HFFc6 (cell line): Measurements from ENCODE around the gene MRS2. TPM values are rescaled to one million over a fixed set of nuclear protein-coding genes. Genes with fewer than 3 reads are reported as not detected.
"Not testable (repeated sequence)": the region's sequence is repeated elsewhere in the genome, so short reads cannot be mapped to it uniquely, and the experiment has no call there.

Experiments
- DNase-seq: peaks from one replicate; pipeline ENCODE4 v3.0.0-alpha.2; 2018
- H3K27ac Mint-ChIP-seq: 2 replicates; pipeline ENCODE4 v1.8.0; 2020; ENCODE audit warnings: mild to moderate bottlenecking, mixed read lengths
- H3K27me3 Mint-ChIP-seq: 2 replicates; pipeline ENCODE4 v1.8.0; 2021; ENCODE audit warnings: mild to moderate bottlenecking, moderate library complexity, mixed read lengths; ENCODE audit not compliant: insufficient read depth
- H3K36me3 Mint-ChIP-seq: 2 replicates; pipeline ENCODE4 v1.8.0; 2021; ENCODE audit warnings: low read depth, mixed read lengths
- H3K4me1 Mint-ChIP-seq: 2 replicates; pipeline ENCODE4 v1.8.0; 2020; ENCODE audit warnings: low read depth, mixed read lengths
- H3K4me3 Mint-ChIP-seq: 2 replicates; pipeline ENCODE4 v1.8.0; 2020; ENCODE audit warnings: mild to moderate bottlenecking, moderate library complexity, mixed read lengths
- H3K9me3 Mint-ChIP-seq: 2 replicates; pipeline ENCODE4 v1.8.0; 2020; ENCODE audit warnings: mild to moderate bottlenecking, mixed read lengths
- total RNA-seq, 6 experiments: library from RNA; stranded (reverse); fragmentation: NEBNext Ultra II Directional; extraction: Animal tissue kit (Norgen Biotek cat#: 25700); gene quantifications; 2 replicates in 1 of 6; 3 replicates in 5 of 6; pipeline ENCODE4 v1.2.3, GENCODE V29; 2021
- TF ChIP-seq, protein P1 (sequence below): fragments of 200-600 bp; sonication (generic); IDR thresholded peaks from 2 replicates; pipeline ENCODE4 v1.5.0; 2021; ENCODE audit warnings: antibody characterized with exemption, mild to moderate bottlenecking

MRS2 gene
- total RNA-seq, 6 experiments from 2014 or later = 14.7 to 21.1 (median 16.9) TPM

DNA sequence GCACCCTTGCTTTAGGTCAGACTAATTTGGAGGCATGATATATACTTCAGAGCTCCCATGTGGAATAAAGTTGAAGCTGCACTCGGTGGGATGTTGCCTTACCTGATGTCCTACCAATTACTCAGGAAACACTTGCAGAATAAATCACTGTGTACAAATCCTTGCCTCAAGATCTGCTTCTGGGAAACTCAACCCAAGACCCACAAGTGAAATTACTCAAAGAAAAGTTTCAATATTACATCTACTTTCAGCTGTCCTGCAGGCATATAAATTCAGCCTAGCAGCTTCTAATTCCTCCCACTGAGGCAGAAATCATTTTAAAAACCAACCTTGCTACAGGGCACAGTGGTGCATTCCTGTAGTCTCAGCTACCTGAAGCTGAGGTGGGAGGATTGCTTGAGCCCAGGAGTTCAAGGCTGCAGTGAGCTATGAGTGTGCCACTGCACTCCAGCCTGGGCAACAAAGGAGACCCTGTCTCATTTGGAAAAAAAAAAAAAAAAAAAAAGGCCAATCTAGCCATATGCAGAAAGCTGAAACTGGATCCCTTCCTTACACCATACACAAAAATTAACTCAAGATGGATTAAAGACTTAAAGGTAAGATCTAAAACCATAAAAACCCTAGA is 24.2 kb upstream of the MRS2 start:
- TF ChIP-seq, protein P1, sequence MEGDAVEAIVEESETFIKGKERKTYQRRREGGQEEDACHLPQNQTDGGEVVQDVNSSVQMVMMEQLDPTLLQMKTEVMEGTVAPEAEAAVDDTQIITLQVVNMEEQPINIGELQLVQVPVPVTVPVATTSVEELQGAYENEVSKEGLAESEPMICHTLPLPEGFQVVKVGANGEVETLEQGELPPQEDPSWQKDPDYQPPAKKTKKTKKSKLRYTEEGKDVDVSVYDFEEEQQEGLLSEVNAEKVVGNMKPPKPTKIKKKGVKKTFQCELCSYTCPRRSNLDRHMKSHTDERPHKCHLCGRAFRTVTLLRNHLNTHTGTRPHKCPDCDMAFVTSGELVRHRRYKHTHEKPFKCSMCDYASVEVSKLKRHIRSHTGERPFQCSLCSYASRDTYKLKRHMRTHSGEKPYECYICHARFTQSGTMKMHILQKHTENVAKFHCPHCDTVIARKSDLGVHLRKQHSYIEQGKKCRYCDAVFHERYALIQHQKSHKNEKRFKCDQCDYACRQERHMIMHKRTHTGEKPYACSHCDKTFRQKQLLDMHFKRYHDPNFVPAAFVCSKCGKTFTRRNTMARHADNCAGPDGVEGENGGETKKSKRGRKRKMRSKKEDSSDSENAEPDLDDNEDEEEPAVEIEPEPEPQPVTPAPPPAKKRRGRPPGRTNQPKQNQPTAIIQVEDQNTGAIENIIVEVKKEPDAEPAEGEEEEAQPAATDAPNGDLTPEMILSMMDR = no peak
- no peaks in the 10 kb centered on the region for H3K9me3 Mint-ChIP-seq
- H3K4me1 Mint-ChIP-seq = no peaks in the 10 kb centered on the region
- H3K4me3 Mint-ChIP-seq = no peak overlapping the region
- H3K27me3 Mint-ChIP-seq = peaks cover 7% of the 10 kb centered on the region
- no peak overlapping the region for H3K27ac Mint-ChIP-seq
- H3K36me3 Mint-ChIP-seq = no peaks in the 10 kb centered on the region
- DNase-seq = no peak

DNA sequence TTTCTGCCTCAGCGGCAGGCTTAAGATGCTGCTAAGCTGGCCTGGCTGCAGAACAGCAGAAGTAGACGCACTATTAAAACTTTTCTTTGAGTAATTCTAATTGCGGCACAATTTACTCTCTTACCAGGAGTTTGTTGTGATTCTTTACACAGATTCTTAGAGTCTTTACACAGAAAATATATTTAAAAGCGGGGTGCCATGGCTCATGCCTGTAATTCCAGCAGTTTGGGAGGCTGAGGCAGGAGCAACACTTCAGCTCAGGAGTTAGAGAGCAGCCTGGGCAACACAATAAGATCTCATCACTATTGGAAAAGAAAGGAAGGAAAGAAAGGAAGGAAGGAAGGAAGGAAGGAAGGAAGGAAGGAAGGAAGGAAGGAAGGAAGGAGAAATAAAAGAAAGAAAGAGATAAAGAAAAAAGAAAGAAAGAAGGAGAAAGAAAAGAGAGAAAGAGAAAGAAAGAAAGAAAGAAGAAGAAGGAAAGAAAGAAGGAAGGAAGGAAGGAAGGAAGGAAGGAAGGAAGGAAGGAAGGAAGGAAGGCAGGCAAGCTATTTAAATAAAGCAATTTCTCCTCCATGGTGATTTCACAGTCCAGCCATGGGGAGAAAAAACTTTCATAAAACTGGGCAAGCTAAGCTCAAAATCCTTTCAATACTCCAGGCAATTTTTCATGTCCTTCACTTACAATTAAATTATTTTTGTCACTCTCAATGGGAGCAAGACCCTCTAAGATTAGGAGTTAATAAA is 21.1 kb upstream of the MRS2 start:
- no peak for DNase-seq
- no peaks in the 10 kb centered on the region; the same call in 1 of the 2 replicates for H3K27me3 Mint-ChIP-seq
- TF ChIP-seq, protein P1 = no peak
- no peak overlapping the region for H3K27ac Mint-ChIP-seq
- no peak overlapping the region for H3K4me3 Mint-ChIP-seq
- H3K9me3 Mint-ChIP-seq = no peaks in the 10 kb centered on the region
- H3K36me3 Mint-ChIP-seq = no peaks in the 10 kb centered on the region
- H3K4me1 Mint-ChIP-seq = no peaks in the 10 kb centered on the region

DNA sequence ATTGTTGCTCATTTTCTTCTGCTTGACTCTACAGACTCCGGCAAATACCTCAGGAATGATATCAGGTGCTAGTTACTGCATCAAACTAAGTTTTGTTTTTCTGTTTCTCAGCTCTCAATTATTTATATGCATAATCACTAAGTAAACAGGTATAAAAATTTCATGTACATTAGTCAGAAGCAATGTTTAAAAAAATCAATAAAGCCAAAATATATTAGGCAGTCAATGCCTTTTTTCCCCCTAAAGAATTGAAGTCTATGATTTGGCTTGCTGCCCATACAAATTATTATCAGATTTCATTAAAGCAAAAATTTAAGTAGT is 20.6 kb upstream of the MRS2 start:
- no peak overlapping the region for H3K27ac Mint-ChIP-seq
- TF ChIP-seq, protein P1 = no peak
- no peaks in the 10 kb centered on the region for H3K9me3 Mint-ChIP-seq
- H3K4me1 Mint-ChIP-seq = no peaks in the 10 kb centered on the region
- no peaks in the 10 kb centered on the region; the same call in 1 of the 2 replicates for H3K27me3 Mint-ChIP-seq
- no peak overlapping the region for H3K4me3 Mint-ChIP-seq
- H3K36me3 Mint-ChIP-seq = no peaks in the 10 kb centered on the region
- DNase-seq = no peak

DNA sequence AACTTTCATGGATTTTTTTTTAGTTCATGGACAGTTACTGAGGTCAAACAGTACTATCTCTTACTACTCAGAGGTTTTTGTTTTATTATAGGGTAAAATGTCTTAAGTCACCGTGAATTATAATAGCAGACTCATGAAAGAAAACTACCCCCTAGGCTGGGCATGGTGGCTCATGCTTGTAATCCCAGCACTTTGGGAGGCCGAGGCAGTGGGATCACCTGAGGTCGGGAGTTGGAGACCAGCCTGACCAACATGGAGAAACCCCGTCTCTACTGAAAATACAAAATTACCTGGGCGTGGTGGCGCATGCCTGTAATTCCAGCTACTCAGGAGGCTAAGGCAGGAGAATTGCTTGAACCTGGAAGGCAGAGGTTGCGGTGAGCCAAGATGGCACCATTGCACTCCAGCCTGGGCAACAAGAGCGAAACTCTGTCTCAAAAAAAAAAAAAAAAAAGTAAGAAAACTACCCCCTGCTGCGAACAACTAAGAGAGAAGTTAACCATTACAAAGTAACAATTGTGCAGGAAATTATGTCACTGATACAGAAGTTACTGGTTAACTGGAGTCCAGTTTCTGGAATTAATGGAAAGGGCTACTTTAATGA is 19.7 kb upstream of the MRS2 start:
- H3K27ac Mint-ChIP-seq, H3K4me1 Mint-ChIP-seq: not testable (repeated sequence)

DNA sequence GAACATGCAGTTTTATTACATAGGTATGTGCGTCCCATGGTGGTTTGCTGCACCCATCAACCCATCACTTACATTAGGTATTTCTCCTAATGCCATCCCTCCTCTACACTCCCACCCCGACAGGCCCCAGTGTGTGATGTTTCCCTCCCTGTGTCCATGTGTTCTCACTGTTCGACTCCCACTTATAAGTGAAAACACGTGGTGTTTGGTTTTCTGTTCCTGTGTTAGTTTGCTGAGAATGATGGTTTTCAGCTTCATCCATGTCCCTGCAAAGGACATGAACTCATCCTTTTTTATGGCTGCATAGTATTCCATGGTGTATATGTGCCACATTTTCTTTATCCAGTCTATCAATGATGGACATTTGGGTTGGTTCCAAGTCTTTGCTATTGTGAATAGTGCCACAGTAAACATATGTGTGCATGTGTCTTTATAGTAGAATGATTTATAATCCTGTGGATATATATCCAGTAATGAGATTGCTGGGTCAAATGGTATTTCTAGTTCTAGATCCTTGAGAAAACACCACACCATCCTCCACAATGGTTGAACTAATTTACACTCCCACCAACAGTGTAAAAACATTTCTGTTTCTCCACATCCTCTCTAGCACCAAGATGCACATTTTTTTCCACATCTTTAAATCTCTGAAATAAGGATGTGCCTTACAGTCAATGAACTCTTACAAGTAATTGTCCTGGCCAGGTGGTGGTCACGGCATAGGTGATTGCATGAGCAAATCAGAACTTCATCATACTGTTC is 18.2 kb upstream of the MRS2 start:
- not testable (repeated sequence) for H3K4me3 Mint-ChIP-seq, H3K4me1 Mint-ChIP-seq, H3K27ac Mint-ChIP-seq, H3K9me3 Mint-ChIP-seq, H3K36me3 Mint-ChIP-seq, H3K27me3 Mint-ChIP-seq, DNase-seq

More for the DNA sequence above, 19.7 kb upstream of the MRS2 start:
- H3K27me3 Mint-ChIP-seq, H3K4me3 Mint-ChIP-seq, DNase-seq, H3K9me3 Mint-ChIP-seq, H3K36me3 Mint-ChIP-seq: not testable (repeated sequence)

DNA sequence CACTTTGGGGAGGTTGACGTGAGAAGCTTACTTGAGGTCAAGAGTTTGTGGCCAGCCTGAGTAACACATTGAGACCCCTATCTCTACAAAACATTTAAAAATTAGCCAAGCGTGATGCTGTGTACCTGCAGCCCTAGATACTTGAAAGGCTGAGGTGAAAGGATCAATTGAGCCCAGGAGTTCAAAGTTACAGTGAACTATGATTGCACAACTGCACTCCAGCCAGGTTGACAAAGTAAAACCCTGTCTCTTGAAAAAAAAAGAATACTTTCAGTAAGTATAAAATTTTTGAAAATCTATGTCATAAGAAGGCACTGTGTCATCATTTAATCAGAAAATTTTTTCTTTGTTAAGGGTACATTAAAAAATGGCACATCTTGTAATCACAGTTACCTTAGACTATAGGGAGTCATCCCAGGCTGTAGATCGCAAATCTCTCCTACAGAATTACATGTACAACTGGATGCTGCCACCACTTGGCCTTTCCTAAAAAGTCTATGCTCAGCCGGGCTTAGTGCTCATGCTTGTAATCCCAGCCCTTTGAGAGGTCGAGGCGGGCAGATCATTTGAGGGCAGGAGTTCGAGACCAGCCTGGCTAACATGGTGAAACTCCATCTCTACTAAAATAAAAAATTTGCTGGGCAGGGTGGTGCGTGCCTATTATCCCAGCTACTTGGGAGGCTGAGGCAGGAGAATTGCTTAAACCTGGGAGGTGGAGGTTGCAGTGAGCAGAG is 17.0 kb upstream of the MRS2 start:
- DNase-seq = no peak
- no peak overlapping the region for H3K27ac Mint-ChIP-seq
- H3K36me3 Mint-ChIP-seq = no peaks in the 10 kb centered on the region
- H3K4me1 Mint-ChIP-seq = no peaks in the 10 kb centered on the region
- no peaks in the 10 kb centered on the region for H3K9me3 Mint-ChIP-seq
- H3K4me3 Mint-ChIP-seq = no peak overlapping the region
- TF ChIP-seq, protein P1 = no peak
- H3K27me3 Mint-ChIP-seq = no peaks in the 10 kb centered on the region; the same call in 1 of the 2 replicates
